G401 (cell line): ENCODE data around the gene SLC16A3. TPM values are rescaled to one million over a fixed set of nuclear protein-coding genes. Genes with fewer than 3 reads are reported as not detected.
A peak's percentile ranks its signal among the peaks of the same experiment; 100 is the strongest.

Experiments used
- DNase-seq: peaks from one replicate; pipeline ENCODE4 v3.0.0-alpha.2; 2015; ENCODE audit warnings: low spot score
- in situ Hi-C: cut with HindIII; loops from 2 replicates; pipeline ENCODE4 v1.10.0; 2016; ENCODE audit warnings: low sequenced_read_pairs, mixed read lengths
- total RNA-seq: library from RNA; depleted of rRNA; stranded (reverse); fragments of >200 nt; shearing (Covaris generic); gene quantifications from 2 replicates; pipeline ENCODE4 v1.2.3, GENCODE V29; 2014

SLC16A3 gene
- total RNA-seq, 1 experiment from 2014 or later = 292 TPM

DNA sequence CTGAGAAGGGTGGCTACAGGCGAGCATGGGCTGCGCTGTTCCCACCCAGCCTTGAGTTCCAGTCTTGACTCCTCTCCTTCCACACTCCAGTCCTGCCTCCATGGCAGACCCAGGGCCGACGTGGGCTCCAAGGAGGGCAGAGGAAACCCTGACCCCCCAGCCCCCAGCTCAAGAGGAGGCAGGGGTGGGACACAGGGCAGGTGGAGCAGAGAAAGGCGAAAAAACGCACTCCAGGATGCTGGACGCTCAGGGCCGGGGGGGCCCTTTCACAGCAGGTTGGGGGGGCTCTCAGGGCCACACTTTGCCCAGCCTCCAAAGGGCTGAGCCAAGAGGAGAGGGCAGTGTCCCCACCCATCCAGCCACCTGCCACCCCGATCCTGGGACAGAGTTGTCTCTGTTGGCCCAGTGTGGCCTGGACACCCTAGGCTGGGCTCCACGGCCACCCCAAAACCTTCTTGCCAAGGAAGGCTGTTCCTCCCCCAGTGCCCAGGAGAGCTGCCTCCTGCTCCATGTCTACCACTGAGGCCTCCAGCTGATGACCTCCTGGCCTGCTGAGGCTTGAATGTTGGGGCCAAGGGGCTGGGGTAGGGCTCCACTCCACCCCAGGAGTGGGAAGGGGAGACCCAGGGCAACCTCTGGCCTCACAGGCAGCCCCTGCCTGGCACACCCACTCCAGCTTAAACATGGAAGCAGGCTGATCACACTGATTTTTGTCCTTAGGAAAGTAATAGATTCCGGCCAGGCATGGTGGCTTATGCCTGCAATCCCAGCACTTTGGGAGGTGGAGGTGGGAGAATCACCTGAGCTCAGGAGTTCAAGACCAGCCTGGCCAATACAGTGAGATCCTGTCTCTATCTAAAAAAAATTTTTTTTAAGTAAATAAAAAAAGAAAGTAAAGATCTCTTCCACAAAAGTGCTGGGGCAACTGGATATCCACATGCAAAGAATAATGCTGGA lies 8.8 kb upstream of the SLC16A3 start:
- no peak for DNase-seq
- in situ Hi-C loops = no loop called here

DNA sequence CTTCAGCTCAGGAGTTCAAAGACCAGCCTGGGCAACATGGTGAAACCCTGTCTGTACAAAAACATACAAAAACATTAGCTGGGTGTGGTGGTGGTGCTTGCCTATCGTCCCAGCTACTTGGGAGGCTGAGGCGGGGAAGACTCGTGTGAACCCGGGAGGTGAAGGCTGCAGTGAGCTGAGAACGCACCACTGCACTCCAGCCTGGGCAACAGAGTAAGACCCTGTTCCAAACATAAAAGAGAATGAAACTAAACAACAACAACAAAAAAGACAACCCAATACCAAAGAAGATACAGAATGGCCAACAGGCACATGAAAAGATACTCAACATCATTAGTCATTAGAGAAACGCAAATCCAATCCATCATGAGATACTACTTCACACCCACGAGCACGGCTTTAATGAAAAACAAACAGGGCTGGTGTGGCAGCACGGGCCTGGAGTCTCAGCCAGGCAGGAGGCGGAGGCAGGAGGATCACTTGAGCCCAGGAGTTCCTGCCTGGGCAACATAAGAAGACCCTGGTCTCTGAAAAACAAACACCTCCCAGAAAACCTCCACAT lies 7.4 kb upstream of the SLC16A3 start:
- DNase-seq = no peak
- in situ Hi-C loops = no loop called here

DNA sequence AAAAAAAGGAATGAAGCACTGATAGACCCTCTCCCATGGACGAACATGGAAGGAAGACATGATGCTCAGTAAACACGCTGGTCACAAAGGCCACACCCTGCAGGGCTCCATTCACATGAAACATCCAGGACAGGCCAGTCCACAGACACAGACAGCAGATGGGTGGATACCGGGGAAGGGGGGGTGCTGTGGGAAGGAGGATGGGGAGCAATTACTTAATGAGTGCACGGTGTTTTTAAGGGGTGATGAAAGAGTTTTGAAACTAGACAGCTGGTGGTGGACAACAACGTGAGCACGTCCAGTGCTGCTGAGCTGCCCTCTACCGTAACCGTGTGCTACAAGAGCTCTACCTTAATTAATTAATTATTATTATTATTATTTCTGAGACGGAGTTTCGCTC lies 6.0 kb upstream of the SLC16A3 start:
- DNase-seq = no peak
- in situ Hi-C loops = no loop called here

DNA sequence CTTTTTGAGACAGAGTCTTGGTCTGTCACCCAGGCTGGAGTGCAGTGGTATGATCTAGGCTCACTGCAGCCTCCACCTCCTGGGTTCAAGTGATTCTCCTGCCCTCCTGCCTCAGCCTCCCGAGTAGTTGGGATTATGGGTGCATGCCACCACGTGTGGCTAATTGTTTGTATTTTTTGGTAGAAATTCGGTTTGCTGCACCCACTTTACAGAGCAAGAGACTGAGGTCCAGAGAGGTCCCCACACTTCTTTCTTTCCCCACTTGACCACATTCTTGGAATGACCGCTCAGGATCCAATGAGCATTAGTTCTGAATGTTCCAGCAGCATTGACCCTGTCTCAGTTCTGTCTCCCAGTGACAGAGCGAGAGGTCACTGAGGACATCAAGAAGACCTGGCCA lies 5.3 kb upstream of the SLC16A3 start:
- in situ Hi-C loops = no loop called here
- DNase-seq = no peak

DNA sequence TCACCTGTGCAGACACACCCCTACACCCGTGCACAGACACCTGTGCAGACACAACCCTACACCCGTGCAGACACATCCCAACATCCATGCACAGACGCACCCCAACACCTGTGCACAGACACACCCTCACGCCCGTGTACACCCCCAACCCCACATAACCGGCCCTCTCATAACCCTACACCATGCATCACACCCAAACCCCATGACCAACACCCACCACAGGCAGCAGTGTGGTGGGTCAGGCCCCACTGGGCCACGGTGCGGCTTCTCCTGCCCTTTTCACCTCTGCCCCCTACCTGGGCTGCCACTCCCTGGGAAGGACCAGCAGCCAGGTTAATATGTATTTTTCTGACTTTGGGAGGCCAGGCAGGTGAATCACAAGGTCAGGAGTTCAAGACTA lies 4.2 kb upstream of the SLC16A3 start:
- in situ Hi-C loops = no loop called here
- no peak for DNase-seq

DNA sequence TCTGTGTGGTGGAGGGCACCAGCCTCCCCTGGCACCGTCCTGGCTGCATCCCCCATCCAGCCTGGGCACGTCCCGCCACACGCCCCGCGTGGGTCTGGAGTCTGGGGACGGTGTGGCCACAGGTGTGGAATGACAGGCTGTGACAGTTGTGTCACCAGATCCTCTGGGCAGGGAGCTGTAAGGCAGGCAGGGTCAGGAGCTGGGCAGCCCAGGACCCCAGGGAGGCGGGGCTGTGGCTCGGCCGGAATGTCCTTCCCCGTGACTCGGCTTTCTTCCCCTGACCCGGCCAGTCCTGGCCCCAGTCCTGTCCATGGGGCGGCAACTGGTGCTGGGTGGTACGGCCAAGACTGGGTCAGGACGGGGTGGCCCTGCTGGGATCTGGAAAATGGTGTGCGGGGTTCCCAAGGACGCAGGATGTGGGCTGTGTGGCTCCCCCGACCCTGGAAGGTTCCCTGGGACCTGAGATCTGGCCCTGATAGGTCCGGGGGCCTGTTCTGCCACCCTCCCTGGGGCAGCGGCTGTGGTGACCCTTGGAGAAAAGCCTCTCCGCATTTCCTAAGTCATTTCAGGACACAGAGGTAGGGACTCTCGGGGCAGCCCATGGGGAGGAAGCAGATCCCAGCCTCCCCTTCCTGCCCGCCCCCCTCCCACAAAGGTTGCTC lies 3.3 kb upstream of the SLC16A3 start:
- in situ Hi-C loops = no loop called here
- DNase-seq = no peak

DNA sequence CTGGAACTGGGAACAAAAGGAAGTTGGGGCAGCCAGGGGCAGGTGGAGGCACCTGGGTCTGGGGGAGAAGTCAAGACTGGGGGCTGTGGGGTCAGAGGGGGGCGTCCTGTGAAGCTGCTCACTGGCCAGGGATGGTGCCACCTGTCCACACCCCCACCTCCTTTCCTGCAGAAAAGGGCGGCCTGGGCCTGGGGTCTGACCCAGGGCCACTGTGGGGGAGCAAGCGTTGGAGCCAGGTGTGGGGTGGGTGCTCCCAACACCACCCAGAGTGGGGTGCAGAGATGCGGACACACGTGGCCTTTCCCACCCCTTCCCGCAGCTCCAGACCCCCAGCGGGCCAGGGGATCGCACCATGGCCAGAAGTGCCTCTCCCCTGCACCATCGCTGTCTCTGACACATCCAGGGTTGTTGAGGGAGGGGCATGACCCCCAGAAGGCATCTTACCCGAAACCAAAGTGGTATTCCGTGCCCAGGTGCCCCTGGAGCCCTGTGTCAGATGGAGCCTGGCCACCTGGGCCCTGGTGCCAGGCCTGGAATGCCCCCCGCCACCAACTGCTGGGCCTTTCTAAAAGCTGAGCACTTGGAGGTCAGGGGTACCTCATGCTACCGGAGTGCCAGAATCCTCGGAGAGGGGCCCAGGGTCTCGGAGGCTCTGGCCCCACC lies 2.6 kb upstream of the SLC16A3 start:
- no peak for DNase-seq
- in situ Hi-C loops = no loop called here

DNA sequence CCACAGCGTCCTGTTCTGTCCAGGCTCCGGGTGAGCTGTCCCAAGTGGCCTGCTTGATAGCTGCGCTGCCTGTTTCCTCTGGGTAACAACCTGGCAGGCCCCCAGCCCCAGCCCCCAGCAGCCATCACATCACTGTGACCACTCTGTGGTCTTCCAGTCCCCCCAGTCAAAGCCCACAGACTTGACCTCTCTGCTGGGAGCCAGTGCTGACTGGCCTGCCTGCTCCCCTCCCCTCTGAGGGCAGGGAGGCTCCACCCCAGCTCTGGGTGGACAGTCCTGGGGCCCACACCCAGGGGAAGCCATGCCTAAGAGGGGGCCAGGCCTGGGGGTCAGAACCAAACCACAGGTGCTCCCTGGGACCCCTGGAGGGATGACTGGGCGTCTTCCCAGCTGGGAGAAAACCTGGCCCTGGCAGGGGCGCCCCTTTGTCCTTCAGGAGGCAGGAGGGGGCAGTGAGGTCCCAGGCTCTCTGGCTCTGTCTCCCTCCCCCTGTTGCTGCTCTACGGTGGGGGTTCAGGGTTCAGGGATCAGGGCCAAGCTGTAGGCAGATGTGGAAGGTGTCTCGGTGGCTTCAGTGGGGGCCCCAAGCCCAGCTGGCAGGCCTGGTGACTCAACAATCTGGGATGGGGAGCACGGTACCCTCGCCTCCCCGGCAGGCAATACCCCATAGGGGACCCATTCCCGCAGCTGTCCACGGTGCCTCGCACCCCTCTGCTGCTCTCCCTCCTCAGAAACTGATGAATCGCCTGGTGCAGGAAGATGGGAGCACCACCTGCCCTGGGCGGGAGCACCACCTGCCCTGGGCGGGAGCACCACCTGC lies 1.8 kb upstream of the SLC16A3 start:
- in situ Hi-C loops = no loop called here
- DNase-seq = no peak

DNA sequence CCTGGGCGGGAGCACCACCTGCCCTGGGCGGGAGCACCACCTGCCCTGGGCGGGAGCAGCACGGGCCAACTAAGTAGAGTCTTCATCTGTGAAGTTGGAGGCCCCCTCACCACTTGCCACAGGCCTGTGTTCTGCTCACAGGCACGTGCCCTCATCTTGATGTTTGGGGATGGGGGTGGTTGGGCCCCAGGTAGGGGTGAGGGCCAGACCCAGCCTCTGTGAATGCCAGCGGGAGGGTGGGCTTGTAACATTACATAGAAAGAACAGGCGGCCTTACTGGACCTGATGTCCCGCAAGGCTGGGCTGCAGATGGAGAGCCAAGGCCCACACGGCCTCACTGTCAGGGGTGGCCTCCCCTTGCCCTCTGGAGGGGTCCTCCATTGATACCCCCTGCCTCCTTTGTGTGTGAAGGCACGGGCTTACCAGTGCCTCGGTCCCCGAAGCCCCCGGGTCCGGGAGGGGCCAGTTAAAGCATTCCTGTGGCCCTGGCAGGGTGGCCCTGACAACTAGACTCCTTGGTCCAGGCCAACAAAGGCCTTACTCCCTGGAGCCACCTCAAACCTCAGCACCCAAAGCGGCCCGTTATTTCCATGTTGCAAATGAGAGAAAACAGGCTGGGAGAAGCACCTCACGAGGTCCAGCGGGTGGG lies 1.1 kb upstream of the SLC16A3 start:
- in situ Hi-C loops = no loop called here
- no peak for DNase-seq

DNA sequence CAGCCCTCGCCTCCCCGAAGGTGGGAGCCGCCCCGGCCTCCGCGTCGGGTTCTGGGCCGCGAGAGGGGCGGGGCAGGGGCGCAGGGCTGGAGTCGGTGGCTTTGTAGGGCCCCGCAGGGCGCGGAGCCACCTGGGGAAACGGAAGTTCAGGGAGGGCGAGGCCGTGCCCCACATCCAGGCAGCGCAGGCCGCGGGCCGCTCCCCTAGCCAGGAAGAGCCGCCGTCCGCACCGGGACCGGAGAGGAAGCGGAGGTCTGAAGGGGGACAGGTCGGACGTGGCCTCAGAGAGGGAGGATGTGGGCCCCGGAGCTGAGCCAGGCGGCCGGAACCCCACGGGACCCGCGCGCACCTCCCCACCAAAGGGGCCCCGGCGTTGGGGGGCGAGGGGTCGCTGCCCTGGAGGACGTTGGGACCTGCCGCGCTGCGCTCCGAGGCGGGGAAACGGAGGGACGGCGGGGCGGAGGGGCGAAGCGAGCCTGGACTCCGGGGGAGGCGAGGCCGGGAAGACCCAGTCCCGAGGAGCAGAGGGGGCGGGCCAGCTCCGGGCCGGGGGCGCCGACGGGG lies 482 bp upstream of the SLC16A3 start:
- DNase-seq = no peak
- in situ Hi-C loops = no loop called here

DNA sequence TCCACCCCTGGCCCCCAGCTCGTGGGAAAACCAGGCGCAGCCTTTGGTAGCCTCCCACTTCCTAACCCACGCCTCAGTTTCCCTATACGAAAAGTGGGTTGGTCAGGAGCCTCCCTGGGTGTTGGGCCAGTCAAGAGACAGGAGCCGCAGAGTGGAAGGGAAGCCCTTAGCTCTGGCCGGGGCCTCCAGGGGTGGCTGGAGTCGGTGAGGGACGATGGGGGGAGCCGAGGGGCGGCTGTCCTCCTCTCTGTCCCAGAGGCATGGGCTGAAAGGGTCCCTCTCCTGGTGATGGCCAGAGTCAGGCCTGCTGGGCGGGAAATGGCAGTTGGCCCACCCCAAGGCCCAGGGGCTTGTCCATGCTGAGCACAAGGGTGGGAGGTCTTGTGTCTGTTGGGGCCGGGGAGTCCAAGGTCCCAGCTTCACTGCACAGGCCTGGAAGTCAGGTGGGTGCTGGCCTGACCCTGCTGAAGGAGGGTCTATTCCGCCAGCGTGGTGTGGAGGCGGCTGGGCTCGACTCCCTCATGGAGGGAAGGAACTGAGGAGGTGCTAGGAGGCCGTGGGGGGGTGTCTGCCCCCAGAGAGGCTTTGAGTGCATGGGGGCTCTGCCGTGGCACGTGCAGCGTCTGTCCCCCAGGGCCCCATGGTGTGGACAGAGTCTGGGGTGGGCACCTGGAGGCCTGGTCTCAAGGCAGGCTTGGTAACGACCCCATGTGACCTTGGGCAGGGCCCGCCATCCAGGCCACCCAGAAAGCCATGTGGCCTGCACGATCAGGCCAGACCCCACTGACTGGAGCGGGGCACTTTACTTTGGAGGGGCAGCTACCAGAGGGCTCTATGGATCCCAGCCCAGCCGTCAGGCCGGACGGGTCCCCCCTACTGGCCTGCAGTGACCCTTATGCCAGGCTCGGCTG lies 1.1 kb downstream of the SLC16A3 start:
- in situ Hi-C loops = no loop called here
- DNase-seq = no peak

DNA sequence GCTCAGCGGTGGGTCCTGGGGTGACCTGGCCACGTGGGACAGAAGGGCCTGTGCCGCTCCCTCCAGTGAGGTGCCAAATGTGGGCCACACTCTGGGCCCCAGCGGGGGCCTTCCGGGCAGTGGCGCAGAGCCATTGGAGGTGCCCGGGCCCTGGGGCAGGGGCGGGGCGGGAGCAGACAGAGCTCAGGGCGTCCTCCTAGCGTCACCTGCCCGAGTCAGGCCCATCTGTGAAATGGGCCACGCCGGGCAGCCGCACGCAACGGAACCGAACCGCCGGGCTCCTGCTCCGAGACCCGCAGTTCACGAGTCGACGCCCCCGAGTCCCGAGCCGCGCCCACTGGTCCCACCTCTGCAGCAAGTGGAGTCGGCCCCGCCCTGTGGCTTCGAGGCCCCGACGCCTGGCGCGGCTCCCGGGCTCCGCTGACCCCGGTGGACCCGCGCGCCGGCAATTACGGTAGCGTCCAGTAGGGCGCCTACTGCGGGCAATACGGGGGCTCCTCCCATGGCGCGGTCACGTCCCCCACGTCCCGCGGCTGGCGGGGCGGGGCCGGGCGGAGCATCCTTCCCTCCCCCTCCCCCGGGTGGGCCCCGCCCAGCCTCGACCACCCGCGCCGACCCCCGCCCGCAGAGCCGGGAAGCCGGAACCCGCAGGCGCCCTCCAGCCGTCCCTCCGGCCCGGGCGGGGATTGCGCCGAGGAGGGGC lies 1.9 kb downstream of the SLC16A3 start:
- in situ Hi-C loops = no loop called here
- peak; percentile 49 for DNase-seq

DNA sequence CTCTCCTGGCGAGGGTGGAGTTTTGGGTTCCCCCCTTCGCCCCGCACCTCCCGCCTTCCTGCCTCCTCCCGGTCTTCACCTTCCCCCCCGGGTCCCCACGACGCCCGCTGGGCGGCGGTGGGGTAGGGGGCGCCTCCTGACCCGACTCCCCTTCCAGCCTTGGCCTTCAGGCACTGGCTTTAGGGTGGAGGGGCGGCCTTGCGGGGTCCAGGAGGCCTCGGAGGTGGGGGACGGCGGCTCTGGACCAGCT lies 2.4 kb downstream of the SLC16A3 start:
- DNase-seq = no peak
- in situ Hi-C loops = no loop called here

DNA sequence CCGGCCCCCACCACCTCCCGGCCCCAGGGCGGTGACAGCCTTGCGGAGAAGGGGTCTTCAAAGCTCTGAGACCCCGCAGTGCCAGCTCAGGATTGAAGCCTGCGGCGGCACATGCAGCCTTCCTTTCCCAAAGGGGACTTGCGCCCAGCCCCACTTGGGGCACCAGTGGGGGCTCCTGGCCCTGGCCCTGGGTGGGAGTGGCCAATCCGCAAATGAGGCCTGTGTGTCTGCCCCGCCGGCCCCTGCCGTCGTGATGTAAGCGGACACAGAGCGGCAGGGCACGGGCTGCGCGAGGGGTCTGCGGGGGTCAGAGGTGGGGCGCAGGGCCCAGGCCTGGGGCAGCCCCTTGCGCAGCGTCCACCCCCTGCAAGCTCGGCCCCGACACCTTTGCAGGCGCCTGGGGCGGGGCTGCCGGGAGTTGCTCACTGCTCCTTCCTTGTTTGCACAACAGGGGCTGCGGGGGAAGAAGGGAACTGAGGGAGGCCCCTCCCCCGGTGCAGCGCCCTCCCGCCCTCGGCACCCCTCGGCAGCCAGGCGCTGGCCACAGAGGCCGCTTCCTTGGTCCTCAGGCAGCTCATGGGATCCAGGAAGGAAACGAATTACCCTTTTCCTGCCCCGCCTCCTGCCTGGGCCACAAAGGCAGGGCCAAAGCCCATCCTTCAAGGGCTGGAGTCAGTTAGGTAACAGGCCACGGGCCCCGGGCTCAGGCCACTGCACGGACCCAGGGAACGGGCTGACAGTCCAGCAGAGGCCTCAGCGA lies 2.9 kb downstream of the SLC16A3 start:
- DNase-seq = no peak
- in situ Hi-C loops = no loop called here

DNA sequence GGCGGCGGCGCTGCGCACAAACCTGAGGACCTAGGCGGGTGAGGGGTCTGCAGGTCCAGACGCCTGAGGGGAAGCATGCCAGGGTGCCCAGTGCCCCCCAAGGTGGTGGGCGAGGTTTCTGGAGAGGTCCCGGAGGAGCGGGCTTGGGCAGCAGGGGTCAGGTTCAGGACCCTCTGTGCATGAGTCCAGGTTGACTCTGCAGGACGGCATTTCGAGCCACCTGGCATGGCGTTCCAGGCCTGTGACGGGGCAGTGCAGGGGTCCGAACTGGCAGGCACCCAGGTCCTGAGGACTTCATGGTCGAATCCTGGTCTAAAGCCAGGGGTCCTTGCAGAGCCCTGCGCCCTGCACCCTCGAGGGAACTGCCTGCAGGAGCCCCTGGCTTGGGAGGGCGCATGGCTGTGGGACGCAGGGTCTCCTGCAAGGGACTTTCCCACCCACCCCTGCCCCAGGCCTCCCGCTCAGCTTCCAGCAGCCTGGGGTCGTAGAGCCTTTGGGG lies 3.5 kb downstream of the SLC16A3 start:
- no peak for DNase-seq
- in situ Hi-C loops = no loop called here
